ENCODE results near the gene TBCD.

Gene TBCD

DNA sequence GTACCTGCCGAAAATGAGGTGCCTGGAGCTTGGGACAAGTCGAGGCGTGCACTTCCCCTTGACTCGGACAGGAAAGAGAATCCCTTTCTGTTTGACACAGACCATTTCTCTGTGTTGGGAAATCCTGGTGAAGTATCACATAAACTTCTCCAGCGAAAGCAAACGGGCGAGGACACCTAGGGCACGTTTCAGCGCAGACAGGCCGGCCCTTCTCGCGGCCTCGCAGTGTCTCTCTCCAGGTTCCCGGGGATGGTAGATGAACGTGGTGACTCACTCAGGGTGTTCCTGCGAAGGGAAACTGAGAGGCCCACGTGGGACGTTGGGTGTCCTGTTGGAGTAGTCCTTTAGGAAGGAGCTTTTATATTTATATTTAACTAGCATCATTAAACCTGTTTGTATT is 124.3 kb downstream of the TBCD start:
- Mint-ChIP-seq H3K4me3 (peak overlapping the region in 1 of 2 donors; percentile 16), H3K9me3 (no peaks in the 10 kb centered on the region), H3K27me3 (no peaks in the 10 kb centered on the region), H3K36me3 (peaks cover 32 to 58% of the 10 kb centered on the region in 2 donors), H3K27ac (peak overlapping the region; percentile 42), H3K4me1 (peaks cover 48 to 95% of the 10 kb centered on the region in 2 donors)
- no peak for DNase-seq
- no peak for ATAC-seq (replicated peaks)

- ATAC-seq (replicated peaks) (peak in 1 of 2 donors; percentile 13), DNase-seq (no peak)
- Mint-ChIP-seq H3K4me1 (peaks cover 43 to 94% of the 10 kb centered on the region in 2 donors), H3K9me3 (no peaks in the 10 kb centered on the region), H3K4me3 (peak overlapping the region in 1 of 2 donors; percentile 16), H3K27me3 (no peaks in the 10 kb centered on the region), H3K36me3 (peaks cover 32 to 58% of the 10 kb centered on the region in 2 donors), H3K27ac (peak overlapping the region; percentile 42)
These were observed 124.9 kb downstream of the TBCD start for GRCh38 chr17:82876602-82877379.

- H3K36me3 Mint-ChIP-seq: peaks cover 32 to 55% of the 10 kb centered on the region in 2 donors
- peaks cover 41 to 94% of the 10 kb centered on the region in 2 donors for H3K4me1 Mint-ChIP-seq
- H3K27ac Mint-ChIP-seq: peak overlapping the region; percentile 81
- no peaks in the 10 kb centered on the region for H3K9me3 Mint-ChIP-seq
- no peak overlapping the region for H3K4me3 Mint-ChIP-seq
- no peak for ATAC-seq (replicated peaks)
- DNase-seq: no peak
- H3K27me3 Mint-ChIP-seq: no peaks in the 10 kb centered on the region
These were observed 126.7 kb downstream of the TBCD start for GRCh38 chr17:82878527-82878926.

DNA sequence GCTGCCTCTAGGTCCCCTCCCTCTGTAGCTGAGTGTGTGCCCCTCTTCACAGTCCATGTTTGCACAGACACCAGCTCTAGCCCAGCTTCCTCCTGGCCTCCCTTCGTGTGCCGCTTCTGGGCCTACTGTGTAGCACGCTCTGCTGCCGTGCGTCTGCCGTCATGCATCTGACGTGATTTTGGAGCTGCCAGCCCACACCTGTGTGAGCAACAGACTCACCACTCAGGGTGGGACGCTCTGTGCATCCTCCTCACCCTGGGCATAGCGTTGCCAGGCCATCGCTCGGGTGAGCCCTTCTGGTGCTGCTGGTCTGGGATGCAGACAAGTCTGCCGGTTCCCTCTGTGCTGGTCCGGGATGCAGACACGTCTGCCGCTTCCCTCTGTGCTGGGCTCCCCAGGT is 127.4 kb downstream of the TBCD start:
- Mint-ChIP-seq H3K36me3 (peaks cover 36 to 55% of the 10 kb centered on the region in 2 donors), H3K9me3 (no peaks in the 10 kb centered on the region), H3K27ac (peak overlapping the region; percentile 1), H3K4me3 (no peak overlapping the region), H3K4me1 (peaks cover 46 to 95% of the 10 kb centered on the region in 2 donors), H3K27me3 (no peaks in the 10 kb centered on the region)
- DNase-seq: no peak
- ATAC-seq (replicated peaks): no peak

- H3K36me3 Mint-ChIP-seq: peaks cover 33 to 52% of the 10 kb centered on the region in 2 donors
- peak overlapping the region; percentile 25 for H3K27ac Mint-ChIP-seq
- peaks cover 50 to 98% of the 10 kb centered on the region in 2 donors for H3K4me1 Mint-ChIP-seq
- ATAC-seq (replicated peaks): no peak
- no peak for DNase-seq
- no peak overlapping the region for H3K4me3 Mint-ChIP-seq
- no peaks in the 10 kb centered on the region for H3K27me3 Mint-ChIP-seq
- no peaks in the 10 kb centered on the region for H3K9me3 Mint-ChIP-seq
These were observed 128.9 kb downstream of the TBCD start for GRCh38 chr17:82880620-82881323.

GRCh38 chr17:82881324-82881823 is 129.5 kb downstream of the TBCD start:
- Mint-ChIP-seq H3K4me3 (no peak overlapping the region), H3K4me1 (peaks cover 52 to 99% of the 10 kb centered on the region in 2 donors), H3K27ac (peak overlapping the region; percentile 25), H3K9me3 (no peaks in the 10 kb centered on the region), H3K27me3 (no peaks in the 10 kb centered on the region), H3K36me3 (peaks cover 33 to 53% of the 10 kb centered on the region in 2 donors)
- DNase-seq (no peak), ATAC-seq (replicated peaks) (no peak)

GRCh38 chr17:82881900-82882714 is 130.2 kb downstream of the TBCD start:
- no peaks in the 10 kb centered on the region for H3K27me3 Mint-ChIP-seq
- no peaks in the 10 kb centered on the region for H3K9me3 Mint-ChIP-seq
- H3K4me1 Mint-ChIP-seq: peaks cover 56 to 99% of the 10 kb centered on the region in 2 donors
- no peak for ATAC-seq (replicated peaks)
- peaks cover 35 to 55% of the 10 kb centered on the region in 2 donors for H3K36me3 Mint-ChIP-seq
- peak overlapping the region; percentile 75 for H3K27ac Mint-ChIP-seq
- H3K4me3 Mint-ChIP-seq: peak overlapping the region; percentile 36 to 46
- no peak for DNase-seq

GRCh38 chr17:82882715-82883418 is 131.0 kb downstream of the TBCD start:
- peaks cover 63 to 99% of the 10 kb centered on the region in 2 donors for H3K4me1 Mint-ChIP-seq
- peaks cover 42 to 63% of the 10 kb centered on the region in 2 donors for H3K36me3 Mint-ChIP-seq
- peak overlapping the region; percentile 36 to 46 for H3K4me3 Mint-ChIP-seq
- peaks cover 0 to 3% of the 10 kb centered on the region in 2 donors for H3K9me3 Mint-ChIP-seq
- DNase-seq: no peak
- peak in 1 of 2 donors; percentile 14 for ATAC-seq (replicated peaks)
- H3K27me3 Mint-ChIP-seq: no peaks in the 10 kb centered on the region
- H3K27ac Mint-ChIP-seq: peak overlapping the region; percentile 56

DNA sequence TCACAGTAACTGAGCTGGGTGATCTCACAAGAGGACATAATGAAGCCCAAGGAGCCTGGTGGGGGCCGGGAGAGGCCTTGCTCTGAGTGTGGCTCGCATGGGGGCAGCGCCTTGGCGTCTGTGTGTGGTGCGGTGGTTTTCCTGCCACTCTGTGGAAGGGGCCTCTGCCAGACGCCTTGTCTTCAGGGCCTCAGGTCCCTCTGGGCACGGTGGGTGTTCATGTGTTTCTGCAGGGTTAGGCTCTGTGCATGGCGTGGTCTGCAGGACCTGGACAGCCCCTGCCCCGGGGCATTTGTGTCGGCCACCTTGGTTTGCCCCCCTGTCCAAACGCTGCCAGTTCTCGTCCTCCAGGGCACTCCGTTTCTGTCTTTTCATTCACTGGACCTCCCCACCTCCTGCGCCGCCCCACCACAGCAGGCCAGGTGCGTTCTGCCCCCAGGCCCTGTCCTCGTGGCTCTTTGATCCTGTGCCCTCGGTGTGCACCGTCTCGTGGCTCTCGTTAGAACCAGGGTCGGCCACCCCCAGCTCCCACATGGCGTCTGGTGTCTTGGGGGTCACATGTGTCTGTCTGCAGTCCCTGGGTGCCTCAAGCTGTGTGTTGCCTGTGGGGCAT is 131.7 kb downstream of the TBCD start:
- peak overlapping the region; percentile 91 for H3K27ac Mint-ChIP-seq
- no peak for ATAC-seq (replicated peaks)
- H3K4me3 Mint-ChIP-seq: no peak overlapping the region
- no peak for DNase-seq
- no peaks in the 10 kb centered on the region for H3K27me3 Mint-ChIP-seq
- peaks cover 48 to 65% of the 10 kb centered on the region in 2 donors for H3K36me3 Mint-ChIP-seq
- H3K9me3 Mint-ChIP-seq: peaks cover 0 to 5% of the 10 kb centered on the region in 2 donors
- H3K4me1 Mint-ChIP-seq: peaks cover 61 to 99% of the 10 kb centered on the region in 2 donors

DNA sequence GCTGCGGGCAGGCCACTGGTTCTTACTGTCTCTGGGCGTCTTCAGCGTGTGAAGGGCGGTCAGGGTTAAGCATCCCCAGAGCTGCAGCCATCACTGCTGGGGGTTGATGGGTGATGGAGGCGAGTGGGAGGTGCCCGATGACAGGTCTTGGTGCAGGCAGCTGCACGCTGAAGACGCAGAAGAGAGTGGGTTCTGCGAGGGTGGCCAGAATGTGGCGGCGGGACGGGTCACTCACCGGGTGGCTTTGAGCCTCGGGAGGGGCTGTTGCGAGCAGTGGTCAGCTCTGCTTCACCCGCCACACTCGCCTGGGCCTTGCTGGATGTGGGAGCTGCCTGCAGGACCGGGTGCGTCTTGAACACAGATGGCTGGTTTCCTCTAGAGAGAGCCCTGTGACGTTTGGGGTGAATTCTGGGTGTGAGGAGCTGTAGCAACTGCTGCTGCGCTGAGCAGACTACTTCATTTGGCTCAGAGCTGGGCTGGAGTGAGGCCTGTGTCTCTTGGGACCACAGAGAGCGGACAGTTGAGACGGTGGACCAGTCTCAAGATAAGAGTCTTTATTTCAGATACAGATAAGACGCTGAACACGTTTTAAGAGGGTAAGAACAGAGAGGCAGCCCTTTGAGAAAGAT is 132.6 kb downstream of the TBCD start:
- peaks cover 44 to 58% of the 10 kb centered on the region in 2 donors for H3K36me3 Mint-ChIP-seq
- peaks cover 57 to 95% of the 10 kb centered on the region in 2 donors for H3K4me1 Mint-ChIP-seq
- no peak for DNase-seq
- H3K27ac Mint-ChIP-seq: peak overlapping the region; percentile 96
- H3K27me3 Mint-ChIP-seq: no peaks in the 10 kb centered on the region
- peak in 1 of 2 donors; percentile 28 for ATAC-seq (replicated peaks)
- H3K9me3 Mint-ChIP-seq: peaks cover 0 to 5% of the 10 kb centered on the region in 2 donors
- peak overlapping the region; percentile 64 to 74 for H3K4me3 Mint-ChIP-seq

DNA sequence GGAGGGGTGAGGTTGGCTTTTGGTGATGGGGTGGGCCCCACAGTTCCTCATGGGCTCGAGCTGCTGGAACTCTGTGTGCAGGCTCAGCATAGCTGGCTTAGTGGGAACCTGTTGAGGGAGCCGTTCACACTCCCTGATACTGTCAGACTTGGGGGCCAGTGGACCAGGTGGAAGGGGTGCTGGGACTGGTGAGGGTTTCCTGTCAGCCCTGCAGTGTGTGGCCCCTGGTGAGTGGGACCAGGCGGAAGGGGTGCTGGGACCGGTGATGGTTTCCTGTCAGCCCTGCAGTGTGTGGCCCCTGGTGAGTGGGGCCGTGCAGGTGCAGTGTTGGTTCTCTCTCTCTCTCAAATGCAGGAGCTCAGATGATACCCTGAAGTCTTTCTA is 133.1 kb downstream of the TBCD start:
- peaks cover 41 to 58% of the 10 kb centered on the region in 2 donors for H3K36me3 Mint-ChIP-seq
- DNase-seq (no peak), ATAC-seq (replicated peaks) (peak; percentile 38 to 41)
- H3K9me3 Mint-ChIP-seq: peaks cover 0 to 5% of the 10 kb centered on the region in 2 donors
- H3K4me3 Mint-ChIP-seq: peak overlapping the region; percentile 64 to 74
- H3K27me3 Mint-ChIP-seq: no peaks in the 10 kb centered on the region
- H3K4me1 Mint-ChIP-seq: peaks cover 58 to 90% of the 10 kb centered on the region in 2 donors
- peak overlapping the region; percentile 96 for H3K27ac Mint-ChIP-seq

DNA sequence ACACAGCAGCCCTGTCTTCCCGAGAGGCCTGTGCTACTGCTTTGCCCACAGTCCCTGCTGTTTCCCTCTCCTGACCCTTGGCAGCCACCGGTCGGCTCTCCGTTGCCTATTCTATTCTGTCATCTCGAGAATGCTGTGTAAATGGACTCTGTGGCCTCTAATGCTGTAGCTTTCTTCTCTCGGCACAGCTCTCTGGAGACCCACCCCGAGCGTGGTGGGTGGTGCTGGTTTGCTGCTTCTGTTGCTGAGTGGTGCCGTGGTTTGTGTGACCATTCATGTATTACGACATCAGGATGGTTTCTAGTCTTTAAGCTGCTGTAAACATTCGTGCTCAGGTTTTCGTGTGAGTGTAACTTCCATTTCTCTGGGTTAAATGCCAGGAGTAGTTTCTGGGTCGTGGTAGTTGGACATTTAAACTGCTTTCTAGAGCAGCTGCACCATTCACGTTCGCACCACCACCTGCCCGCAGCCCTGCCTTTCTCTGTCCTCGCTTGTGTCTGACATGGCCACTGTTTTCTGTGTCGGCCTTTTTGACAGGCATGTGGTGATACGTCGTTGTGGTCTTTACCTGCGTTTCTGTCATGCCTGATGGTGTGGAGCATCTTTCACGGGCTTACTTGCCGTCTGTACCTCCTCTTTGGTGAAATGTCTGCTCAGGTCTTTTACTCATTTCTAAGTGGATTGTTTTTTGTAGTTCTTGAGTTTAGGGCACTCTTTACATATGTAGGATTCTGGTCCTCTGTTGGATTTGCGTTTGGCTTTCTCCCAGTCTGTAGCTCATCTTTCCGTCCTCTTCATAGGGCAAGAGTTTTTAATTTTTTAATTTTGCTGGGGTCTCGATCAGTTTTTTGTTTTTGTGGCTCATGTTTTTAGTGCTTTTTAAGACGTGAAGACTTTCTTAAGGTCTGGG is 135.6 kb downstream of the TBCD start:
- Mint-ChIP-seq H3K27ac (peak overlapping the region; percentile 93), H3K4me3 (peak overlapping the region; percentile 57 to 59), H3K27me3 (no peaks in the 10 kb centered on the region), H3K36me3 (peaks cover 45 to 66% of the 10 kb centered on the region in 2 donors), H3K9me3 (peaks cover 0 to 5% of the 10 kb centered on the region in 2 donors), H3K4me1 (peaks cover 48 to 70% of the 10 kb centered on the region in 2 donors)
- DNase-seq (peak; percentile 73), ATAC-seq (replicated peaks) (peak; percentile 90 to 94)

Measured in stimulated activated naive B cell treated with anti-CD40 and anti-IgM and Interleukin-4, amounts not matched to agents 10 μg/mL and 1 μg/mL and 100 μg/mL, for 72 hours (primary cell).